GM19328 (cell line): Measurements from ENCODE around the gene CAMTA1.
"Not testable (repeated sequence)": the region's sequence is repeated elsewhere in the genome, so short reads cannot be mapped to it uniquely, and the experiment has no call there.

ENCODE experiments used
- ATAC-seq: cut with Tn5 transposase; IDR thresholded peaks from one replicate; pipeline ENCODE4 v1.9.1; 2021; ENCODE audit warnings: mild to moderate bottlenecking, moderate library complexity; ENCODE audit not compliant: unreplicated experiment

Gene CAMTA1, protein sequence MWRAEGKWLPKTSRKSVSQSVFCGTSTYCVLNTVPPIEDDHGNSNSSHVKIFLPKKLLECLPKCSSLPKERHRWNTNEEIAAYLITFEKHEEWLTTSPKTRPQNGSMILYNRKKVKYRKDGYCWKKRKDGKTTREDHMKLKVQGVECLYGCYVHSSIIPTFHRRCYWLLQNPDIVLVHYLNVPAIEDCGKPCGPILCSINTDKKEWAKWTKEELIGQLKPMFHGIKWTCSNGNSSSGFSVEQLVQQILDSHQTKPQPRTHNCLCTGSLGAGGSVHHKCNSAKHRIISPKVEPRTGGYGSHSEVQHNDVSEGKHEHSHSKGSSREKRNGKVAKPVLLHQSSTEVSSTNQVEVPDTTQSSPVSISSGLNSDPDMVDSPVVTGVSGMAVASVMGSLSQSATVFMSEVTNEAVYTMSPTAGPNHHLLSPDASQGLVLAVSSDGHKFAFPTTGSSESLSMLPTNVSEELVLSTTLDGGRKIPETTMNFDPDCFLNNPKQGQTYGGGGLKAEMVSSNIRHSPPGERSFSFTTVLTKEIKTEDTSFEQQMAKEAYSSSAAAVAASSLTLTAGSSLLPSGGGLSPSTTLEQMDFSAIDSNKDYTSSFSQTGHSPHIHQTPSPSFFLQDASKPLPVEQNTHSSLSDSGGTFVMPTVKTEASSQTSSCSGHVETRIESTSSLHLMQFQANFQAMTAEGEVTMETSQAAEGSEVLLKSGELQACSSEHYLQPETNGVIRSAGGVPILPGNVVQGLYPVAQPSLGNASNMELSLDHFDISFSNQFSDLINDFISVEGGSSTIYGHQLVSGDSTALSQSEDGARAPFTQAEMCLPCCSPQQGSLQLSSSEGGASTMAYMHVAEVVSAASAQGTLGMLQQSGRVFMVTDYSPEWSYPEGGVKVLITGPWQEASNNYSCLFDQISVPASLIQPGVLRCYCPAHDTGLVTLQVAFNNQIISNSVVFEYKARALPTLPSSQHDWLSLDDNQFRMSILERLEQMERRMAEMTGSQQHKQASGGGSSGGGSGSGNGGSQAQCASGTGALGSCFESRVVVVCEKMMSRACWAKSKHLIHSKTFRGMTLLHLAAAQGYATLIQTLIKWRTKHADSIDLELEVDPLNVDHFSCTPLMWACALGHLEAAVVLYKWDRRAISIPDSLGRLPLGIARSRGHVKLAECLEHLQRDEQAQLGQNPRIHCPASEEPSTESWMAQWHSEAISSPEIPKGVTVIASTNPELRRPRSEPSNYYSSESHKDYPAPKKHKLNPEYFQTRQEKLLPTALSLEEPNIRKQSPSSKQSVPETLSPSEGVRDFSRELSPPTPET (N-terminal part only)

GRCh38 chr1:6785318-6785727, at the start of gene CAMTA1:
Gene CAMTA1 (plus strand): TSS chr1:6785454. CDS start chr1:6785531, 77 bp downstream.
- peak; percentile 66 for ATAC-seq

- no peak for ATAC-seq
These were observed 46.1 kb upstream of the CAMTA1 start for GRCh38 chr1:6738987-6739676.

GRCh38 chr1:6742676-6743188, 42.5 kb upstream of the CAMTA1 start:
- ATAC-seq = not testable (repeated sequence)

DNA sequence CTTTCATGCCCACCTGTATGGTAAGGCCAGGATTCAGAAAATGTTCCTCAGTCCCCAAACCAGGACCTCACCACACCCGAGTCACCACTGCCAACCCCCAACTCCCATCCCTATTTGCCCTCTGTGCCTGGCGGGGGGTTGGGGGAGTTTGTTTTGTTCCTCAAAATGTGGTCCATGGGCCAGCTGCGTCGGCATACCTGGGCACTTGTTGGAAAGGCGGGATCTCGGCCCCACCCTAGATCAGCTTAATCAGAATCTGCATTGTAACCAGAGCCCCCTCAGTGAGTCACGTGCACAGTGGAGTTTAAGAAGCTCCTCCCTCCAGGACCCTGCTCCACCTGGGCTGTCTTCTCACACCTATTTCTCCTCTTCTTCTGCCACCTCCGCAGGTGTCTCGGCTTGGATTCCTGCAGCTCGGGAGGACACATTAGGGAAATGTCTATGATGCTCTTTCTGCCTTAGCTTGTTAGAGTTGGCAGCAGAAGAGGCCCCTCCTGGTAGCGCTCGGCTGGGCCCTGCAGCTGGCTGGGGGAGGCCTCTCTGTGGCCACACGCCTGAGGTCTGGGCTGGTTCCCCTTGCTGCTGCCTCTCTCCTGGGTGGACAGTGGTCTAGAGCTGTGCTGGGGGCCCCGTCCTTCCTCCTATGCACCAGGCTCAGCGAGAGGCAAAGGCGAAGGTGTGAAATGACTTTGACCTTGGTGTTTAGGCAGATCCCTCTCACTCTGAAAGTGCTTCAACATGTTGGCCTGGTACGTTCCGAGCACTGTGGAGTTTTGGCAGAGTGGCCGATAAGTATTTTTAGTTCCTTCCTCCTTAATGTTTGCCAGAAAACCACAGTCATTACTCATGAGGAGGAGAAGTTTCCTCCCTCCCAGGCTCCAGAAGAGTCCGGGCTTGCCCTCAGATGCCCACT, 41.8 kb upstream of the CAMTA1 start:
- ATAC-seq = no peak

GRCh38 chr1:6745073-6745472, 40.2 kb upstream of the CAMTA1 start:
- ATAC-seq = no peak

GRCh38 chr1:6747674-6748073, 37.6 kb upstream of the CAMTA1 start:
- no peak for ATAC-seq

DNA sequence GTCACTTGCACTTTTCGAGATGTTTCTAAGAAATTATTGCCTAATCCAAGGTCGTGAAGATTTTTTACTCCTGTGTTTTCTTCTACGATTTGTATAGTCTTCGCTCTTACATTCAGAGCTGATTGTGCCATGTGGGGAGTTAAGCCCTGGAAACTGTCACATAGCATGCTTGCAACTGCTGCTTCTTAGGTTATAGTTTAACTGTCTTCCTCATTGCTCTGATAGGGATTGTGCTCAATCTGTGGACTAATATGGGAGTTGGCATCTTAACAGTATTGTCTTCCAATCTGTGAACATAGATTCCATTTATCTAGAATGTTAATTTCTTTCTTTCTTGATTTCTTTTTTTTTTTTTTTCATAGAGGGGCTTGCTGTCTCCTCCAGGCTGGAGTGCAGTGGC, 34.8 kb upstream of the CAMTA1 start:
- no peak for ATAC-seq

DNA sequence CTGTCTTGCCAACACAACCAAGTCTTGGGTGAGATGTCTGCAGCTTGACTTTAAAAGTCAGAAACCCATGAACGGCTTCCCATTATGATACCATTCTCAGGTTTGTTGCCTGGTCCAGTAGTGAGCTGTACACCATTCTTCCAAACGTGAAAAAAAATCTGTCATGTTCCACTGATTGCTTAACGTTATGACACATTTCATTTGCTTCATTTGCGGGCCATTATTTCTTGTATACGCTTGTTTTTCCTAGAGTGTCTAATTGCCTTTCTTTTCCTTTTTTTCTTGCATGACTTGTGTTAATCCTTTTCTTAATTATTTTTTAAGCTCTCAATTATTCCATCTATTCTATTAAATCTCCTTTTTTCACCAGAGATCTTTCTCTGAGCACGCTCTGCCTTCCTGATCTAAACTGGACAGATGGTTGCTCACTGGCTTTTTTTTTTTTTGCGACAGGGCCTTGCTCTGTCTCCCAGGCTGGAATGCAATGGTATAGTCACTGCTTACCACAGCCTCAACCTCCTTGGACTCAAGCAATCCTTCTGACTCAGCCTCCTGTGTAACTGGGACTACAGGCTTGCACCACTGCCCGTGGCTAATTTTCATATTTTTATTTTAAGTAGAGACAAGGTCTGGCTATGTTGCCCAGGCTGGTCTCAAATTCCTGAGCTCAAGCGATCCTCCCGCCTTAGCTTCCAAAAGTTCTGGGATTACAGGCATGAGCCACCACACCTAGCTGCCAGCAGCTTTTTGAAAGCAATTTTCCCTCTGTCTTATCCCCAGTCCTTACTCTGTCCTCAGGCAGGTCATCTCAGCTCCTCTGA, 31.7 kb upstream of the CAMTA1 start:
- no peak for ATAC-seq

GRCh38 chr1:6756457-6756856, 28.8 kb upstream of the CAMTA1 start:
- ATAC-seq = no peak

GRCh38 chr1:6757719-6758435, 27.4 kb upstream of the CAMTA1 start:
- ATAC-seq = no peak

DNA sequence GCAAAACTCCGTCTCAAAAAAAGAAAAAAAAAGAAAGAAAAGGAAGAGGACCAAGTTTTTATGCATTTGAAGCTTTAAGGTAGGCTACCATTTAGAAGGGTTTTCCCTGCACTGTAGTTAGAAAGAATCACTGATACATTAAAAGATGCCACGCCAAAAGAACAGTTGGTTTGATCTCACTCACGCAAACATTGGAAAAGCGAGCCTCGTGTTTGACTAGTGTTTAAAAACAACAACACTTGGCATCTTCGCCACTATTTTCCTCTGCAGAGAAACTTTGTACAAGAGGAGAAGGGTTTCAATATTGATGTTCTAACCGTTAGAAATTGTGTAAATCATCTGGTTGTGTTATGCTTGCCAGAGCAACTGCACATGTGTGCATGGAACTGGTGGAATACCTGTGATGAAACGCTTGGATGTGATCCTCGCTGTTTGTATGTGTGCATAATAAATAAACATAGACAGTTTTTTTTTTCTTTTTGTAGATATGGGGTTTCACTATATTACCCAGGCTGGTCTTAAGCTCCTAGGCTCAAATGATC, 24.0 kb upstream of the CAMTA1 start:
- no peak for ATAC-seq

GRCh38 chr1:6762060-6762459, 23.2 kb upstream of the CAMTA1 start:
- ATAC-seq = no peak

- no peak for ATAC-seq
These were observed 14.4 kb upstream of the CAMTA1 start for GRCh38 chr1:6770751-6771440.

- no peak for ATAC-seq
These were observed 13.8 kb upstream of the CAMTA1 start for GRCh38 chr1:6771441-6771769.

GRCh38 chr1:6774381-6774780, 10.9 kb upstream of the CAMTA1 start:
- ATAC-seq = no peak

- ATAC-seq = no peak
These were observed 9.8 kb upstream of the CAMTA1 start for GRCh38 chr1:6775261-6776043.
